ENCODE data around the gene KIAA1671. TPM values are rescaled to one million over a fixed set of nuclear protein-coding genes. Genes with fewer than 3 reads are reported as not detected.

Gene KIAA1671
- total RNA-seq, 1 donor from 2014 or later = 30.0 TPM

DNA sequence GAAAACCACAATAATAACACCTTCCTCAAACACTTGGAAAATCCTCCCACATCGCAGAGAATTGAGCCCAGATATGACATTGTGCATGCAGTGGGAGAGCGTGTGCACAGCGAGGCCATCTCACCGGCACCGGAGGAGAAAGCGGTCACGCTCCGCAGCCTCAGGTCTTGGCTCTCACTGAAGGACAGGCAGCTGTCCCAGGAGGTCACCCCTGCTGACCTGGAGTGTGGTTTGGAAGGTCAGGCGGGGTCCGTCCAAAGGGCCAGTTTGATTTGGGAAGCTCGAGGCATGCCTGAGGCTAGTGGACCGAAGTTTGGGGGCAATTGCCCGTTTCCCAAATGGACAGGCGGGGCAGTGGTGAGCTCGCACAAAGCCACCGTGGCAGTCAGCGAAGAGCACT lies 86.7 kb downstream of the KIAA1671 start:
- no peak for DNase-seq (ENCODE audit: low read depth, low spot score)

DNA sequence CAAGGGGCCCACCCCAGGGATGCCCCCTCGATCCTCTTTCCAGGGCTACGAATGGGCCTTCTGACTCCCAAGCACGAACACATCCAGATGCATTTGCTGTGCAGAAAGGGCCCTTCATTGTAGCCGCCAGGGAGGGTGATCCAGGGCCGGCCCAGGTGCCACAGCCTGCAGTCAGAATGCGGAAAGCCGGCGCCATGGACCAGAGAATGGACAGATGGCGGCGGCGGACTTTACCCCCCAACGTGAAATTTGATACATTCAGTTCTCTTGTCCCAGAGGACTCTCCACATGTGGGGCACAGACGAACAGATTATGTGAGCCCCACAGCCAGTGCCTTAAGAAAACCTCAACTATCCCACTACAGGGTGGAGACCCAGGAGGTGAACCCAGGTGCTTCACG lies 87.2 kb downstream of the KIAA1671 start:
- no peak for DNase-seq (ENCODE audit: low read depth, low spot score)

DNA sequence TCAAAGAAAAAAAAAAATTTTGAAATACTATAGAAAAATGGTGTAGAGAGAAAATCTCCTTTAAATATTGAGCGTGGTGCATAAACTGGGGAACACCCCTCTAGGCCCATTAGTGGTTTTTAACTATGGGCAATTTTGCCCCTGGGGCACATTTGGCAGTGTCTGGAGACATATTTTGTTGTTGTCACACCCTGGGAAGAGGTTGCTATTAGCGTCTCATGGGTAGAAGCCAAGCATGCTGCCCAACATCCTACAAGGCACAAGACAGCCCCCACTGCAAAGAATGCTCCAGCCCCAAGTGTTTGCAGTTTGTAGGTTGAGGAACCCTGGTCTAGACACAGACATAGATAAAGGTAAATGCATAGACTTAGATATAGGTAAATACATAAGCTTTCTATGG lies 92.6 kb downstream of the KIAA1671 start:
- no peak for DNase-seq (ENCODE audit: low read depth, low spot score)

DNA sequence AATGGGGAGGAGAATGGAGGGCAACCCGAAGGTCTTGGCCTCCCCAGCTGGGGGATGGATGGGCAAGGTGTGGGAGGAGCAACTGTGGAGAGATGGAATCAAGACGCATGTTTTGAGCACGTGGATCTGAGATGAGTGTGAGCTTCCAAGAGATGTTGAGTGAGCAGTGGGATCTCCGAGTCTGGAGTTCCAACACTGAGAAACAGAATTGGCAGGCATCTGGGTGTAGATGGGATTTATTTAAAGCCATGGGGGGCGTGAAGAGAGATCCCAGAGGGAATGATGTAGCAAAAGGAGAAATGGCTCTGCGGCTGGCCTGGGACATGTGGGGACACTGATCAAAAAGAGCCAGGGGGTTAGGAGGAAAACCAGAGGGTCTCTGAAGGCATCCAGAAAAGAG lies 95.6 kb downstream of the KIAA1671 start:
- no peak for DNase-seq (ENCODE audit: low read depth, low spot score)

DNA sequence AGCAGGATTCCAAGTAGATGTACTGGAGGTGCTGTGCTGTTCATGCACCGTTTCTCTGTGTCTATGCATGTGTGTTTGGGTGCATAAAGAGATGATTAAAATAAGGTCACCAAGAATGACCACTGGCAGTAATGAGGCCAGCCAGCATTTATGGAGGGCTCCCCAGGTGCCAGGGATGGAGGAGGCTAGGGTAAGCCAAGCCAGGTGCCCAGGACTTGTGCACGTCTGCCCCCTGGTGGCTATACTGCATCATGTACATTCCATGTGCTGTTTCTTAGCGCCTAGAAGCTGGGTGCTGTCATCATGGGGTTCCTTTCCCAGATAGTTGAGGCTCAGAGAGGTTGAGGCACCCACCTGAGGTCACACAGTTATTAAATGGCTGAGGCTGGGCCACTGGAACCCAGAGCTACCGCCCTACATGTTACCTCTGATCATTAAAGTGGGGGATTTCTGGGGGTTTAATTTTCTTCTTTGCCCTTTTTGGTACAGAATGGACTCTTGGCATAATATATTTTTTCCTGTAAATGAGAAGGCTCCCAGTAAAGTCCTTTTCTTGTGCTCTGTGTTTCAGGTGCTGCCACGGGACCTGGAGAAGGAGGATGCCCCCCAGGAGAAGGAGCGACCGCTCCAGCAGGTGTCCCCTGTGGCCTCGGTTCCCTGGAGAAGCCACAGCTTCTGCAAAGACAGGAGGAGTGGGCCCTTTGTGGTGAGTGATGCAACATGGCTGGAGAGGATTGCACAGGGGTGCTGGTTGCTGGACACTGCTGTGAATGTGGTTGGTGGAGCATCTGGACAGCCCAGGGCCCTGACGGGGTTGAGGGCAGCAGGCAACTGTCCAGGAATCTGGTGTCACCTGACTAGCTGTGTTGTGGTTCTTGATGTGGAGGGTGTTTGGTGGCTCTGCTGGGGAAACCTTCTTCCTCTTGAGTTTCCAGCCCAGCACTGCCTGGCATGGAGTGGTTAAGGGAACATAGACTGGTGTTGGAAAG lies 96.4 kb downstream of the KIAA1671 start:
- no peak for DNase-seq (ENCODE audit: low read depth, low spot score)

DNA sequence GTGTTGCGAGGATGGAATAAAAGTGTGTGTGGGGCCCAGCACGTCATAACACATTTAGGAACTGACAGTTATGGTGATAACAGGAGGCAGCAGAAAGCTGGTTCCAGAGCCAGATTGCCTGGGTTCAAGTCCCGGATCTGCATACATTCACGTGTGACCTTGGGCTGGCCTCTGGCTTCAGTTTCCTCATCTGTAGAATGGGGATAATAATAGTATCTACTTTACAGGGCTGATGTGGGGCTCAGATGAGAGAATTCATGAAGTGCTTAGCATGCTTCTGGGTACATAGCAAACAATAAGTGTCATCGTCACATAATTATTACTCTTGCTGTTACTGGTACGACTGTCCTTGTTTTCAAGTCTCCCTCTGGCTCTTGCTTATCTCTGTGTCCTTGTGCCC lies 97.3 kb downstream of the KIAA1671 start:
- DNase-seq (ENCODE audit: low read depth, low spot score) = no peak

DNA sequence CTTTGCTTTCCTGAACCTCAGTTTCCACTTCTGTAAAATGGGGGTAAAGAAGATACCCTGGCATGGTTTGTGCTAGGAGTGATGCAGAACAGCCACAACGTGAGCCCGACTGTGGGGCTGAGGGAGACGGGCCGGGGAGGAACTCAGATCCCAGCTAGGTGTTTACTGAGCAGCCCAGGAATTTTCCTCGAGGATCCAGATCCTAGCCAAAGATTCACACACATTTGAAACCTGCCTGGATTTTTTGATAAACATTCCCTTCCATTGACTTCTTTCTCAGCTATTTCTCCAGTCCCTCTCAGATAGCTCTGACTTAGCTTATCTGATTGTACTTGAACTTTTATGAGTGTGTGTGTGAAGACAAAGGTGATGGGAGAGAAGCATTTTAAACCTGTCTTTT lies 98.0 kb downstream of the KIAA1671 start:
- DNase-seq (ENCODE audit: low read depth, low spot score) = no peak

DNA sequence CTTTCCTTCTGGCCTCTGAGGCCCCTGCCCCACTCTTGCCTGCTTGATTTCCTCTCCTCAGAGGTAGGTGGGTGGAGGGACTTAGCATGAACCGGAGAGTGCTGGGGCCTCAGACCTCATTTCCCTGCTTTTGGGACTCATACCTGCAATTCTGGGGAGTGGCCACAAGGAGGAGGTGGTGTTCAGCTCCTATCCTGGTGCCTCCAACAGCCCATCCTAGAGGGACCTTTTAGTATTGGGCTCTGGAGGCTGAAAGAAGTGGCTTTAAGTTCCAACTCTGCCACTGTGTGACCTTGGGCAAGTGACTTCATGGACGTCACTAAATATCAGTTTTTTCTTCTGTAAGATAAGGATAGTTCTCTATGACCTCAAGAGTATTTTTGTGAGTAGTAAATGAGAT lies 98.6 kb downstream of the KIAA1671 start:
- no peak for DNase-seq (ENCODE audit: low read depth, low spot score)

DNA sequence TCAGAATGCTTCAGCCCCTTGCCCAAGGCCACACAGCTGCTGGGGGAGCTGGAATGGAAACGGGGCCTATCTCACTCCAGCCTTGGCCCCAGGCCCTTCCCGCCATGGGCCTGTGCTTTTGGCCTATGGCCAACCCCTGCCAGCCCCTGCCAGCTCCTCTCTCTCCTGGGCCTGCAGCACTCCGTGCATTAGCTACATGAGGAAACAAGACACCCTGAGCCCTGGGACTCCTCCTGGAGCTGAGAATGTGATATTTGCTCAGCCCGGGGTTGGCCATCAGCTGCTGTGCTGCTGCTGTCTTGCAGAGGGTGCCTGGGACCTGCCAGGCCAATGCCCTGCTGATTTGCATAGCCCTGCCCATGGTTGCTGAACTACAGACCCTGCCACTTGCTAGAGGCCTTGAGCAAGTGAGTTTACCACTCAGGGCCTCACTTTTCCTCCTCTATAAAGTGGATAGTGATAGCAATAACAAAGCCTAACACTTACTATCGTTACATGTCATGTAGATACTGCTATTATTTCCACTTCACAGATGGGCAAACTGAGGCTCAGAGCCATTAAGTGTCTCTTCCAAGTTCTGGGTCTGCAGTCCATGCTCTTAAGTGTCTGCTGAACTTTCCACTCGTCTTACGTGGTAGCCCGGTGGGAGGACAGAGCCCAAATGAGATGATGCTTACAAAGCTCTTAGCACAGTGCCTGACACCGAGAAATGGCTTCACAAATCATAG lies 99.6 kb downstream of the KIAA1671 start:
- DNase-seq (ENCODE audit: low read depth, low spot score) = no peak

DNA sequence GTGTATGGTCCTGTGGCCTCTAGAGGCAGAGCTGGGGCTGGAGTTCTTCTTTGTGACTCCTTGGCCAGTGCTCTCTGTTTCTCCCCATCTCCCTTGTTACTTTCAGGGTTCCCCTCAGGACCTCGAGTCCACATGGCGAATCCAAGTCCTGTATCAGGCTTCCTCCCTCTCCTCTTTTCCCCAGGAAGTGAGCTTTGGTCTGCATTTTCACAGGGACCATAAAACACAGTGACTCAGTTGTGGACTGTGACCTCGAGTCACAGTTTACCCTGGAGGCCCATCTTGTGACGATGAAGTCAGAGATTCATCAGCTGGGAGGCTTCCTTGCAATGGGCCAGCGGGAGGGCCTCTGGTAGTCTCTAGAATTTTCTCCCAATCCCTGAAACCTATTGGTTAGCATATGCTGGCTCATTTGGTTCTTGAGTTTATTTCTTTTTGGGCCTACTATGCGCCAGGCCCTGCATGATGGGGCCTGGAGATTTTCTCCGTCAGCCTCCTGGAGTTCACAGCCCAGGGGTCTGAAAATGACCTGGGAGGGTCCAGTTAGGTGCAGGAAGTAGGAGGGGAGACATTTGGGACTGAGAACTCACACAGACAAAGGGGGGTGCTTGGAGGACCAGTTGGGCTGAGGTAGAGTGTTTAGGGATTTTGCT lies 100.8 kb downstream of the KIAA1671 start:
- no peak for DNase-seq (ENCODE audit: low read depth, low spot score)

DNA sequence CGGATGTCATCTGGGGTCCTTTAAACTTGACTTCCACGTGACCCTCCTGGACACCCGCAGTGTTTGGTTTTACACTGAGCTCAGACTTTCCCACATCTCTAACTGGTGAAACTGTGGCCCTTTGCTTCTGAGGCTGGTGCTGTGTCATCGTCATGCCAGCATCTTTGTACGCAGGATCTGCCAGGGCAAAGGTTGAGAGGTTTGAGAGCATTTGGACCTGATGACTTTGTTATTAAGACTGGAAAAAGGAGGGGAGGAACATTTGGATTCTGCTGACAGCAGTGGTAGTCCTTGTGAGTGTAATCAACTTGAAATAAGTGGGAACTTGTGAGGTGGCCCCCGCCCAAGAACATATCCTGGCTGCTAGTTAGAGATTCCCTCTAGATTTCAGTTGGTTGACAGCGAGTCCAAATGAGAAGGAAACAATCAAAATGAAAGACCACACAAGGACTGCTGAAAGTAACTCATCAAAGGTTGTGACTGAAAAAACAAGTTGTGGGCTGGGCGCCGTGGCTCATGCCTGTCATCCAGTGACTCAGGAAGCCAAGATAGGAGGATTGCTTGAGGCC lies 102.5 kb downstream of the KIAA1671 start:
- DNase-seq (ENCODE audit: low read depth, low spot score) = no peak

DNA sequence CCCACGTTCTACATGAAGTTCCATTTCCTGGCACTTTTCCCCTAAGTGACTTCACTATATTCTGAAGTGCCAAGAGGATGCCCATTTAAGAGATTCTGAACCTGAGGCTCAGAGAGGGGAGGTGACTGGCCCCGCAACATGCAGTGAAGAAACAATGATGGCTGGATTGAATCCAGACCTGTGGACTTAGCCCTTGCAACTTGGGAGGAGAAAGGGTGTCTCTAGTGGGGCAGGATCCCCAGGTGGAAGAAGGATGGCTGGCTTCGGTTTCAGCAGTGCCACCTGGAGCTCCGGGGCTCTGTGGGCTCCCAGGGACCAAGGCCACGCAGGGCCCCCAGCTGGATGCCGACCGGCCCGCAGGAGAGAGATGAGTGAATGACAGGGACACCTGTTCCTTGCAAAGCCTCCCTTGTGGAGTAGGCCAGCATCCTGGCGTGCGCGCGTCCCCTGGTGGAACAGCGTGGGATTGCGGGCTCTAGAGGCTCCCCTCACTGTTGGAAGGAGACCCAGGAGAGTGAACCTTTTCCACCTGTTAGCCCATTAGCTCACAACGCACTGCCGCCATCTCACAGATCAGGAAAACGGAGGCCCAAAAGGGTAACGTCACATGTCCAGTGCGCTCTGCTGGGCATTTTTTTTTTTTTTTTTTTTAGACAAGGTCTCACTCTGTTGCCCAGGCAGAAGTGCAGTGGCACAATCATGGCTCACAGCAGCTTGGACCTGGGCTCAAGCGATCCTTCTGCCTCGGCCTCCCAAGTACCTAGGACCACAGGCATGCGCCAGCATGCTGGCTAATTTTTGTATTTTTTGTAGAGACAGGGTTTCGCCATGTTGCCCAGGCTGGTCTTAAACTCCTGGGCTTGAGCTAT lies 104.7 kb downstream of the KIAA1671 start:
- DNase-seq (ENCODE audit: low read depth, low spot score) = no peak

DNA sequence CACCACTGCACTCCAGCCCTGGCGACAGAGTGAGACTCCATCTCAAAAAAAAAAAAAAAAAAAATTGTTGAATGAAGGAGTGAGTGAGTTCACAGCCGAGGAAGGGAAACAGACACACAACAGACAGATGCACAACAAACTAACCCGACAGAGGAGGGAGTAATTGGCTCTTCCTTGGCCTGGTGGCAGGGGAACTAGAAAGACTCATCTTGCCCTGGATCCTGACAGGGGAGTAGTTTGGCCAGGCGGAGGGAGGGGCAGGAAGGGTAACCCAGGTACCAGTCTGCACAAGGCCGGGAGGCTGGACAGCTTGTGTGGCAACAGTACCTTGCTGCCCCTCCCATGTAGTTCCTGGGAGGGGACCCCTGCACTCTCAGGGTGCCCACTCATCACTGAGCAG lies 106.9 kb downstream of the KIAA1671 start:
- DNase-seq (ENCODE audit: low read depth, low spot score) = no peak

DNA sequence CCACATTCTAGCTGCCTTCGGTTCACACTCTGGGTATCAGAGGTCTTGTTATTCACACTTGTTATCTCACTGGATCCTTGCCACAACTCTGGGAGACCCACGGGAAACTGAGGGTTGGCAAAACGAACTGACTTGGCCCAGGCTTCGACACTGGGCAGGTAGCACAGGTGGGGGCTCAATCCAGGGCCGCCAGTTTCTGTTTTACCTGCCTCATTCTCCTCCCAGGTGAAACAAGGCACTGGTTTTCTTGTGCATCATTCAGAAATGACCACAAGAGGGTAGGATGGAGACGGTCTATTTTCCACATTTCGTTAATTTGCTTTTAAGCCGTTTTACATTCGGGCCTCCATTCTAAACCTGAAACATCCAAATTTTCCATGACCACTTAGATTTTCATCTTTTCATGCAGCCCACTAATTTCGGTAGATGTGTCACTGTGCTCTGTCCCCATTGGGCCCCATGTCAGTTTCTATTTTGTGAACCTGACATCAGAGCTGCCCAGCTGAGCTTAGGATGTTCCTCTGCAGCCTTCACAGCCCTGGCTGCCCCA lies 108.1 kb downstream of the KIAA1671 start:
- DNase-seq (ENCODE audit: low read depth, low spot score) = no peak

DNA sequence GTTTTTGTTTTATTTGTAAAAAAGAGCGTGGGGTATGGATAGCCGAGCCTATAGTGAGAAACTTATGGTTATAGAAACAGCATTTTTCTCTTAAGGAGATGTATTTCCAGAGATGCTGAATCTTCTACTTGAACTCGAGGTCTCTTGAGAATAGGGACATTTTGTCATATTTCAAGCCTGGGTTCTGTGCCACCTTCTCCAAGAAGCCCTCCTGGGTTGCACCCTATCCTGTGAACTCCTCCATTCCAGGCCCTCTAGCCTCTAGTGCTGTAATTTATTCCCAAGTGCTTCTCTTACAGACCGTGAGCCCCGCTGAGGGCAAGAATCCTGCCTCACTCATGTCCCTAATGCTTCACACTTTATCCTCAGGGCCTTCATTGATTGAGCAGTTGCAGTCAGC lies 108.6 kb downstream of the KIAA1671 start:
- DNase-seq (ENCODE audit: low read depth, low spot score) = no peak

DNA sequence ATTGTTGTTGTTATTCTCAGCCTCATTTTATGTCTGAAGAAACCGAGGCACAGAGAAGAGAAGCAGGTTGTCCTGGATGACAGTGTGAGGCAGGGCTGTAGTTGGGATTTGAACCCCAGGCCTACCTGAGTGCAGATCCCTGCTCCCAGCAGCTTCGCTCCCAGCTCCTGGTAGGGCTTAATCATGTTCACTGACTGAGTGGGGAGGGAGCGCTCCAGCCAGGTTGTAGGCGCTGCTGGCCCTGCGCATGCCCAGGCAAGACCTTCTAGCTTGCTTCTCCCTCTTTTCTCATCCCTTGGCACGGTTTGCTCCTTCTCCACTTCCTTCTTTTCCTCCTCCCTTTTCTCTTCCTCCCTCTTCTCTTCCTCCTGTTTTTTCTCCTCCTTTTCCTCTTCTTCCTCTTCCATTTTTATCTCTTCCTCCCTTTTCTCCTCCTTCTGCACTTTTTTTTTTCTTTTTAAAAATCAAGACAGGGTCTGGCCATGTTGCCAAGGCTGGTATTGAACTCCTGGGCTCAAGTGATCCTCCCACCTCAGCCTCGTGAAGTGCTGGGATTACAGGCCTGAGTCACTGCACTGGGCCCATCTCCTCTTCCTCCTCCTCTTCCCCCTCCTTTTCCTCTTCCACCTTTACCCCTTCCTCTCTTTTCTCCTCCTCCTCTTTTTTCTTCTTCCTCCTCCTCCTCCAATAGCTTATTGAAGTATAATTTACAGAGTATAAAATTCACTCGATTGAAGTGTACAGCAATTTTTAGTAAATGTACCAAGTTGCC lies 109.3 kb downstream of the KIAA1671 start:
- no peak for DNase-seq (ENCODE audit: low read depth, low spot score)

DNA sequence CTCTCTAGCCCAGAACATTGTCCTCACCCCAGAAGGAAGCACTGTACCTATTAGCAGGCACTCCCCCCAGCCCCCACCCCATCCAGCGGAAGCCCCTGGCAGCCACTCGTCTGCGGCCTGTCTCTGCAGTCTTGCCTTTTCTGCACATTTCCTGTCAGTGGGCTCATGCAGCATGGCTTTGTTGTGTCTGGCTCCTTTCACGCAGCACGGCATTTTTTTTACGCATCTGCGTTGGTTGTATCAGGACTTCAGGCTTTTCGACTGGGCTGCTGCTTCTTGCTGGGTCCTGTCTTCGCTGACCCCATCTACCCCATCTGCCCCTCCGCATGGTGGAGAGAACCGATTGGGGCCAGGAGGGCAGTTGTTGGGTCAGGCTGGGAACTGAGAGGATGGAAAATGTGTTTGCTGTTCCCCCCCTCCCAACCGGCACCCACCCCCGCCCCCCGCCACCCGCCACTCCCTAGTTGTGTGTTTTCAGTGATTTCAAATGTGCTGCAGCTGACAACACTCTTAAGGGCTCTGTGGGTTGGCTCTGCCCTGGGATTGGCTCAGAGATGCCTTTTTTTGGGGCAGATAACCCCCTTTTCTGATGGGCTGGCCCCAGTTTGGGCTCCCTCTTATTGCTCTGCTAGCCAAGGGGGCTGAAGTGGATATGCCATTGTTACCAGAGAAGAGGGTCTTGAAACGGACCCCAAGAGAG lies 110.0 kb downstream of the KIAA1671 start:
- no peak for DNase-seq (ENCODE audit: low read depth, low spot score)

DNA sequence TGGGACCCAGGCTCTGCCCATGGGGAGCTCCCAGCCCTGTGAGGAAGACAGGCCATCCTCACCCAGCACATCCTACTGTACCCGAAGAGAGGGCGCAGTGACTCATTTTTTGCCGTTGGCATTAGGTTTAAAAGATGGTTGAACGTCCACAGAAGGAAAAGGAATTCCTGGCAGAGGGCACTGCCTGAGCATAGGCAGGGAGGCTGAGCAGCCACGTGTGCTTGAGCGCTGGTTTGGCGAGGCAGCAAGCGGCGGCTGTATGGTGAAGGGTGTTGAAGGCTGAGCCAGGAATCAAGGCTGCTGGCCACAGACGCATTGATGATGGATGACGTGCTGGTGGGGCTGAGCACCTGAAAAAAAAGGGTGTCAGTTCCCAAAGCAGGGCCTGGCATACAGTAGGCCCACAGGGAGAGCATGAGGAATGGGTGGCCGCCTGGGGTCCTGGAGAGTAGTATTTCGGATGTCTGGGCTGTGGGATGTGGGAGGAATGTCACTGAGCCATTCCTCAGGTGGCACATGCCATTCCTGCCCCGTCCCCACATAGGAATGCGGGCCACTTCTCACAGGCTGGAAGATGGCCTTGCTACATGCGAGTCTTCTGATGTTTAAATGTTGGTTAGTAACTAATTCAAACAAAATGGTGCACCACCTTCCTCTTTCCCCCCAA lies 112.5 kb downstream of the KIAA1671 start:
- DNase-seq (ENCODE audit: low read depth, low spot score) = no peak
